ENCODE measurements around the gene UQCRC1. TPM values are rescaled to one million over a fixed set of nuclear protein-coding genes. Genes with fewer than 3 reads are reported as not detected.

The UQCRC1 gene
- total and polyA plus RNA-seq, 9 donors: 138 to 201 (median 195) TPM

DNA sequence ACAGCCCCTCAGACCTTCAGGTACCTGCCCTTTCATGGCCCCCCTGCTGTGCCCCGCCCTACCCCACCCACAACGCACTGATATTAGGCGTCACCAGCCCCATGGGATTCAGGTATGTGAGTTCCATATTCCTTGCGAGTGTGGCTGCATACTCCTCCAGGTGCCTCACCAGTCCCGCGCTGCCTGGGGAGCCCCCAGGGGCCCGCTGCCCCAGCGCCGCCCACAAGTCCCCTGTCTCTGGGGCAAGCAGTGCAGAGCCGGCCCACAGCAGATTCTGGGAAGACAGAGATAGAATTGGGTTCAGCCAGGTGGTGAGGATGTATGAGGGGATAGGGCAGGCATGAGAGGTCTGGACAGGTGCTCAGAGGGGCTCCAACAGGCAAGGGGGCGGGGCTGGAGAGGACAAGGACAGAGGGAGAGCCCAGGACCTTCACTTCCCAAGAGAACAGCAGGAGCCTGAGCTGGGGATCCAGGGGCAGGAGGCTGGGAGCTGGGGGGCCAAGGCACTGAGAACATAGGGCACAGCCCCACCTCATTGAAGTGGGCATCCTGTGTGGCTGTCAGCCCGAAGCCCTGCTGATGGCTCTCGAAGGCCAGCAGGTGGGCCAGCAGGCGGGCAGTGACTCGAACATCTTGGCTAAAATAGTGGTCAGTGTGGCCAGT is 38.9 kb upstream of the UQCRC1 start:
- WGBS (ENCODE audit: insufficient coverage): 88% methylated on average over 12 of the region's 15 CpGs
- Histone ChIP-seq H3K27ac (ENCODE audit: low read length) (no peak overlapping the region), H3K36me3 (ENCODE audit: control insufficient read depth, insufficient read depth, low read length) (no peaks in the 10 kb centered on the region), H3K4me1 (ENCODE audit: control insufficient read depth, insufficient read depth, low read length) (no peaks in the 10 kb centered on the region), H3K27me3 (ENCODE audit: control insufficient read depth, insufficient read depth, low read length) (no peaks in the 10 kb centered on the region), H3K9me3 (replicated peaks; ENCODE audit: control insufficient read depth, low read depth, low read length) (no peaks in the 10 kb centered on the region), H3K4me3 (ENCODE audit: low read length) (no peak overlapping the region)
- DNase-seq: no peak

DNA sequence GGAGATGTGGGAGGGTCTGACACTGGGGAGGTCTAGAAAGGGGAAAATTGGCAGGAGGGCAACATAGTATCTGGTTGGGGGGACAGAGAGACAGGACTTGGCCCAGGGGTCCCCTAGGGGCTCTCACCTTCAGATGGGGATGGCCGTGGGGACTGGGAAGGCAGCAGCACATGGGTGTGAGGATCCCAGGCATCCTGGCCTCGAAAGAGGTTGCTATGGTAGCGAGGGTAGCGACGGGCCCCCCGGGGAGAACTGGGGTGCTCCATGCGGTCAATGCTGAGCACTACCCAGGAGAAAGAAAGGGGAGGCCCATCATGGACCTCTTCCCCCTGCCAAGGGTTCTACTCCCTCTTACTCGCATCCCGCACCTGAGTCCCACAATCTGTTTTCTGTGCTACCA is 38.3 kb upstream of the UQCRC1 start:
- no peaks in the 10 kb centered on the region for H3K4me1 ChIP-seq (ENCODE audit: control insufficient read depth, insufficient read depth, low read length)
- no peak for DNase-seq
- H3K4me3 ChIP-seq (ENCODE audit: low read length): no peak overlapping the region
- no peaks in the 10 kb centered on the region for H3K9me3 ChIP-seq (replicated peaks; ENCODE audit: control insufficient read depth, low read depth, low read length)
- H3K27me3 ChIP-seq (ENCODE audit: control insufficient read depth, insufficient read depth, low read length): no peaks in the 10 kb centered on the region
- WGBS (ENCODE audit: insufficient coverage): 72% methylated on average over 3 of the region's 9 CpGs
- no peaks in the 10 kb centered on the region for H3K36me3 ChIP-seq (ENCODE audit: control insufficient read depth, insufficient read depth, low read length)
- no peak overlapping the region for H3K27ac ChIP-seq (ENCODE audit: low read length)

DNA sequence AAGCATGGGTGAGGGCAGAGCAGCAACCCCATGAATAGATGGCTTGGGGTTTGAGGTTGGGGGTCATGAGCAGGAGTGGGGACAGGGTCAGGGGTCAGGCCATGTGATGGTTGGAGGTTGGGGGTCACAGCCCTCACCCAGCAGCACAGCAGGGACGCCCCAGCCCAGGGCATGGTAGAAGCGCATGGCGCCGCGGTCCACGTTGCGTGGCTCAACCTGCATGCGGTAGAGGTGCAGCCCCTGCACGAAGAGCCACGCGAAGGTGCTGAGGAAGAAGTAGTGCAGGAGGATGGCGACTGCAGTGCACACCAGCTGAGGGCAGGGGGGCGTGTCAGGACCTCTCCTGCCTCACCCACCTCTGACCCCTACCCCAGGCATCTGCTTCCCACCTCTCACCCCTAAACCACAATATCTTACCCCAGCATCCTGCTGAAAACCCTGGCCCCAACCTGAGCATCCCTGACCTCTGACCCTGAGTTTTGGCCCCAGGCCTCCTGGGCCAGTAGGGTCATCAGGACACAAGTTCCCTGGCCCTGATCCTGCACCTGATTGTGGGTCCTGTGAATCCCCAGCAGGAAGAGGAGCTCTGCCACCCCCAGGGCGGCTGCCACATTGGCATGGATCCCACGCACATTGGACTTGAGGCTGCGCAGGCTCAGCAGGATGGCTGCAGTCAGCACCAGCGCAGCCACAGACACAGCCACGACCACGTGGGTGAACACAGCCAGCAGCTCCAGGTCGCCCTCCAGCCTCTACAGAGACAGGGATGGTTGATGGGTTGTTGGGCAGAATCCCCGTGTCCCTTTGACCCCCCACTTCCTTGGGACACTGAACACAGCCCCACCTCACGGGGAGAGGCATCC is 35.7 kb upstream of the UQCRC1 start:
- no peaks in the 10 kb centered on the region for H3K4me1 ChIP-seq (ENCODE audit: control insufficient read depth, insufficient read depth, low read length)
- no peak for DNase-seq
- no peak overlapping the region for H3K4me3 ChIP-seq (ENCODE audit: low read length)
- no peaks in the 10 kb centered on the region for H3K36me3 ChIP-seq (ENCODE audit: control insufficient read depth, insufficient read depth, low read length)
- H3K27ac ChIP-seq (ENCODE audit: low read length): no peak overlapping the region
- H3K27me3 ChIP-seq (ENCODE audit: control insufficient read depth, insufficient read depth, low read length): peaks cover 2% of the 10 kb centered on the region
- 92% methylated on average over 16 of the region's 22 CpGs for WGBS (ENCODE audit: insufficient coverage)
- H3K9me3 ChIP-seq (replicated peaks; ENCODE audit: control insufficient read depth, low read depth, low read length): no peaks in the 10 kb centered on the region

DNA sequence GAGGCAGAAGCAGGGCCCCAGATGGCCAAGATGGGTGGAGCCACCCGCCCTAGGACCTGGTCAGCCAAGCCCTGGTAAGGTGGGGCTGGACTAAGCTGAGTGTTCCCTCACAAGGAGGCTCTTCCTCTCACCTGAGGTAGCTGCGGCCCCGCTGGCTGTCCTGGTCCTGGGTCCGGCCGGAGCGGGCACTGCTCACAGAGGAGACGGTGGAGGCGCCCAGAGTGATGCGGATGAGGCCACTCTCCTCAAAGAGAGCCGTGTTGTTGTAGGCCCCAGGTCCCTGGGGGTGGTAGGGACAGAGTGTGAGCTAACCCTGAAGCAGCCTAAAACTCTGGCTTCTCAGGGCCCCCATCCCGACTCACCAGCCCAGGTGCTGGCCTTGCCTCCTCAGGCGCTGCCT is 33.2 kb upstream of the UQCRC1 start:
- no peak for DNase-seq
- 90% methylated on average over 12 of the region's 12 CpGs for WGBS (ENCODE audit: insufficient coverage)
- H3K27me3 ChIP-seq (ENCODE audit: control insufficient read depth, insufficient read depth, low read length): peaks cover 3% of the 10 kb centered on the region
- no peaks in the 10 kb centered on the region for H3K36me3 ChIP-seq (ENCODE audit: control insufficient read depth, insufficient read depth, low read length)
- no peaks in the 10 kb centered on the region for H3K4me1 ChIP-seq (ENCODE audit: control insufficient read depth, insufficient read depth, low read length)
- H3K27ac ChIP-seq (ENCODE audit: low read length): no peak overlapping the region
- H3K4me3 ChIP-seq (ENCODE audit: low read length): no peak overlapping the region
- no peaks in the 10 kb centered on the region for H3K9me3 ChIP-seq (replicated peaks; ENCODE audit: control insufficient read depth, low read depth, low read length)

DNA sequence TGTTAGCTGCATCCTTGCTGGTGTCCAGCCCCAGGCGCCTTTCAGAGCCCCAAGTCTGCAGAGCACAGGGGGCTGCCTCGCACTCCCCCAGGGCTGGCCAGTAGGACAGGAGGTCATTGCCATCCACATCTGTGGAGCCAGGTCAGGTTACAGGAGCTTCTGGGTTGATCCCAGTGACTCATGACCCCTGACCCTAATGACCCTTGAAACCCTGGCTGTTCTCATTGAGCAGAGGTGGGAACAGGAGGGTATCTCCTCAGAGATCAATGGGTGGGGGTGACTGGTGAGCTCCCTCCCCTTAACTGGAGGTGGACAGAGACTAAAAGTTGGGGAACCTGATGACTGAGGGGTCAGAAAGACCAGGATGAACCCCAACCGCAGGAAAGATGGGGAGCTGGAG is 31.9 kb upstream of the UQCRC1 start:
- no peak overlapping the region for H3K27ac ChIP-seq (ENCODE audit: low read length)
- no peak overlapping the region for H3K4me3 ChIP-seq (ENCODE audit: low read length)
- H3K9me3 ChIP-seq (replicated peaks; ENCODE audit: control insufficient read depth, low read depth, low read length): no peaks in the 10 kb centered on the region
- DNase-seq: no peak
- 68% methylated on average over 3 of the region's 3 CpGs for WGBS (ENCODE audit: insufficient coverage)
- H3K36me3 ChIP-seq (ENCODE audit: control insufficient read depth, insufficient read depth, low read length): no peaks in the 10 kb centered on the region
- H3K27me3 ChIP-seq (ENCODE audit: control insufficient read depth, insufficient read depth, low read length): peaks cover 3% of the 10 kb centered on the region
- H3K4me1 ChIP-seq (ENCODE audit: control insufficient read depth, insufficient read depth, low read length): peaks cover 4% of the 10 kb centered on the region

DNA sequence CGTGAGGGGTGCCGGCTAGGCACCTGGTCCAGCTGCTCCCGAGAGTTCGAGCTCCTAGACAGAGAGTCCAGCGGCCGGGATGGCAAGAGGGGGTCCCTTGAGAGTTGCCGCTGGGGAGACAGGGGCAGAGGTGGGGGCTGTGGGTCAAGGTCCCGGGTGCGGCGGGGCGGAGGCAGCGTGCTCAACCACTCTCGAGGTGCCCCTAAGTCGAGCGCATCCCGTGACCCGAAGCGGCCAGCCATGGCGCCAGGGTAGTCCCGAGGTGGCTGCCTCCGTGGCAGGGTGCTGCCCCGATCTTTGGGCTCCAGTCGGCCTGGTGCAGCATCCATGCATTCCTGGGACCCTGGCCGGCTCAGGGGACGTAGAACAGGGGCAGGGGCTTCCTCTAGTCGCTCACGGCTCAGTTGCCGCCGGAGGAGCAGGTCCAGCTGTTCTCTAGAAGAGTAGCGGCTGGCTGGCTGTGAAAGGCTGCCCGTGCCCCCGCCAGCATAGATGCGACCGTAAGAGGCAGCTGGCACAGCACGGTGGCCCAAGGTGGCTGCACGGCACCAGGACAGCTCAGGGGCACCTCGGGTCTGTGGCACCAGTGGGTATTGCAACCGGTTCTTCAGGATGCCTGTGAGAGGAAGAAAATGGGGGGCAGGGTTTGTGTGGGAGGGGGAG is 30.6 kb upstream of the UQCRC1 start:
- Histone ChIP-seq H3K4me3 (ENCODE audit: low read length) (no peak overlapping the region), H3K4me1 (ENCODE audit: control insufficient read depth, insufficient read depth, low read length) (peaks cover 13% of the 10 kb centered on the region), H3K27ac (ENCODE audit: low read length) (no peak overlapping the region), H3K9me3 (replicated peaks; ENCODE audit: control insufficient read depth, low read depth, low read length) (no peaks in the 10 kb centered on the region), H3K36me3 (ENCODE audit: control insufficient read depth, insufficient read depth, low read length) (no peaks in the 10 kb centered on the region), H3K27me3 (ENCODE audit: control insufficient read depth, insufficient read depth, low read length) (peaks cover 3% of the 10 kb centered on the region)
- DNase-seq: no peak
- WGBS (ENCODE audit: insufficient coverage): 82% methylated on average over 33 of the region's 38 CpGs

DNA sequence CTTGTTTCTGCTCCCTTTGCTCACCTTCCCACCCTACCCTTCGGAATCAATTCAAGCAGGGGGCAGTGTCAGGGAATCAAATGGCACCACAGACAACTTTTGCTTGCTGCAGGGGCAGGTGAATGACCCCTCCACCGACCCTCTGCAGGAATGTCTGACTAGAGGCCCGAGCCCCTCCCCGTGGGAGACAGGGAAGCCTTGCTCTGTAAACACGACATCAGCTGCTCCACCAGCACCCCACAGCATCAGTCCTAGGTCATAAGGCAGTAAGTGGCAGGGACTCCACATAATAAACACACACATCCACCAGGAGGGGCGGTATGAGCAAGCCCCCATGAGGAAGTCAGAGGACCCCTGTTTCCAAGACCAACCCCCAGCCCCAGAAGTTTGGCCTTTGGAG is 27.9 kb upstream of the UQCRC1 start:
- peaks cover 3% of the 10 kb centered on the region for H3K27me3 ChIP-seq (ENCODE audit: control insufficient read depth, insufficient read depth, low read length)
- 40% methylated on average over 5 of the region's 6 CpGs for WGBS (ENCODE audit: insufficient coverage)
- H3K36me3 ChIP-seq (ENCODE audit: control insufficient read depth, insufficient read depth, low read length): peaks cover 4% of the 10 kb centered on the region
- H3K4me3 ChIP-seq (ENCODE audit: low read length): no peak overlapping the region
- H3K9me3 ChIP-seq (replicated peaks; ENCODE audit: control insufficient read depth, low read depth, low read length): no peaks in the 10 kb centered on the region
- H3K4me1 ChIP-seq (ENCODE audit: control insufficient read depth, insufficient read depth, low read length): peaks cover 24% of the 10 kb centered on the region
- no peak overlapping the region for H3K27ac ChIP-seq (ENCODE audit: low read length)
- no peak for DNase-seq

DNA sequence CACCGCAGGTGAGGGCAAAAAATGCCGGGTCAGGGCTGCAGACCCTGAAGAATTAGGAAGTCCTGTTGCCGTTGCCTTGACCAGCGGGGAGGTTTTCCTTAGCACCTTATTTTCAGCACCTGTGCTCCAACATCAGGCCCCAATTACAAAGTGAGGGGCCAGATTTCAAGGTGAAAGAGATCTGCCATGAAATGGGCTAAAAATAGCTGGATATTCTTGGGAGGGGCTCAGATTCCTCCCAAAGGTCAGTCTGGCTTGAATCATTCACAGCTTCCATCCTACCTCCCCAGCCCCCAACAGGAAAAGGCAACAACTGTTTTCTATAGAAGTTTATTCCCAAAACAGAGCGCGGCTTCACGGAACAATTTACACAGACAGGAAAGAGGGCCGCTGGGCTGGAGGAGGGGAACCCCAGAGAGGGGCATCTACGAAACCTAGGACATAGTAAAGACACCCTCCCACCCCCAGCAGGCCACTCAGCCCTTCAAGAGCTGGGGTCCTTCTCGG is 26.8 kb upstream of the UQCRC1 start:
- peaks cover 12% of the 10 kb centered on the region for H3K36me3 ChIP-seq (ENCODE audit: control insufficient read depth, insufficient read depth, low read length)
- H3K27ac ChIP-seq (ENCODE audit: low read length): peak overlapping the region; percentile 91
- no peaks in the 10 kb centered on the region for H3K9me3 ChIP-seq (replicated peaks; ENCODE audit: control insufficient read depth, low read depth, low read length)
- peaks cover 25% of the 10 kb centered on the region for H3K4me1 ChIP-seq (ENCODE audit: control insufficient read depth, insufficient read depth, low read length)
- peak; percentile 67 for DNase-seq
- H3K27me3 ChIP-seq (ENCODE audit: control insufficient read depth, insufficient read depth, low read length): peaks cover 3% of the 10 kb centered on the region
- H3K4me3 ChIP-seq (ENCODE audit: low read length): peak overlapping the region; percentile 87
- 13% methylated on average over 3 of the region's 10 CpGs for WGBS (ENCODE audit: insufficient coverage)

DNA sequence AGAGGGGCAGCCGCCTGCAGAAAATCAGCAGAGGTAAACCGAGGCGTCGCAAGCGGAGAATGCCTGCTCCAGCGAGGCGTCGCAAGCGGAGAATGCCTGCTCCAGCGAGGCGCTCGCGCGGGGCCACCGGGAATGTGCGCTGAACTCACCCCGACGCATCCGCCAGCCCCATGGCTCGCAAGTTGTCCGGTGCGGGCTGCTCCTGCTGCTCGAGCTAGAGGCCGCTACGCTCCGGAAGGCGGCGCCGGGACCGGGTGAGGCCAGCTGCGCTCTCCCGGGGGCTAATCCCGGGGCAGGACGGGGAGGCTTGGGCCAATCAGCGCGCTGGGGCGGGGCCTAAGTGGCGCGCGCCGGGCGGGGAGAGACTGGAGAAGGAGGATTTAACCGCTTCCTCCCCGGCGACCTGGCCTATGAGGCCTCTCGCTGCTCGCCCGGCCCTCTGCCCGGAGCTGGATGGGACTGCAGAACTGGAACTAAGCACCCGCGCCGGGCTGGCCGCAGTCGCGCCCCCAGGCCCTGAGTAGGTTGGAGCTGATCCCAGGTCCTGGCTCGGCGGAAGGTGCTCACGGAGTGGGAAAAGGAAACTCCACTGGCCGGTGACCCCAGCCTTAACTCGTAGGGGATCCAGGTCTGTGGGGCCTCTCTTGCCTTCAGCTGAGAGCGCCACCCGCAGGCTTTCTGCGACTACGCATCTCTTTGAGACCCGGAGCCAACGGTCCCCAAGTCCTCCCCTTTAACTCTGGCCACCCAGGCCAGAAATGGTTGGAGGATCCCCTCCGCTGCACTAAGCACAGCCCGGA is 26.0 kb upstream of the UQCRC1 start, which contains the start of gene SLC26A6:
TSS of gene SLC26A6 (minus strand) at position 240 of the 800 bp plus-strand sequence. CDS start at position 172, 68 bp downstream.
- WGBS (ENCODE audit: insufficient coverage): under 1% methylated on average over 54 of the region's 68 CpGs
- Histone ChIP-seq H3K27ac (ENCODE audit: low read length) (peak within 1 kb of the TSS; percentile 91), H3K4me3 (ENCODE audit: low read length) (peak within 1 kb of the TSS; percentile 87), H3K27me3 (ENCODE audit: control insufficient read depth, insufficient read depth, low read length) (peaks cover 3% of the 10 kb centered on the region), H3K36me3 (ENCODE audit: control insufficient read depth, insufficient read depth, low read length) (peaks cover 19% of the 10 kb centered on the region), H3K4me1 (ENCODE audit: control insufficient read depth, insufficient read depth, low read length) (peaks cover 27% of the 10 kb centered on the region), H3K9me3 (replicated peaks; ENCODE audit: control insufficient read depth, low read depth, low read length) (no peaks in the 10 kb centered on the region)
- peak; percentile 99 for DNase-seq
